Measurements from ENCODE around the gene C12orf76. TPM values are rescaled to one million over a fixed set of nuclear protein-coding genes. Genes with fewer than 3 reads are reported as not detected.

Gene C12orf76
- total RNA-seq, 1 experiment from 2014 or later, result 9.7 TPM

- H3K27me3 ChIP-seq (ENCODE audit: insufficient read depth, low read length), result no peaks in the 10 kb centered on the region
- no peaks in the 10 kb centered on the region for H3K79me1 ChIP-seq (ENCODE audit: insufficient read depth, low read depth, low read length, poor library complexity, severe bottlenecking)
- no peak overlapping the region for H3K14ac ChIP-seq (ENCODE audit: insufficient read depth, low read length)
- no peak overlapping the region for H3K27ac ChIP-seq (ENCODE audit: insufficient read length, low read depth, low read length)
- Mint-ChIP-seq H3K9me3 (no peaks in the 10 kb centered on the region; a peak in 1 of 5 replicates), H3K36me3 (ENCODE audit: insufficient read depth in 1 of 3, low read depth in 3 of 3) (no peaks in the 10 kb centered on the region), H3K27me3 (ENCODE audit: low read depth) (peaks cover 3% of the 10 kb centered on the region), H3K4me3 (no peak overlapping the region), H3K27ac (no peak overlapping the region; a peak in 1 of 7 replicates), H3K4me1 (peaks cover 4 to 8% of the 10 kb centered on the region in 2 experiments)
- H3T11ph ChIP-seq (ENCODE audit: low read length), result no peak overlapping the region
- no peak overlapping the region for H2BK15ac ChIP-seq (ENCODE audit: low read depth, low read length)
- no peak overlapping the region for H2BK12ac ChIP-seq (ENCODE audit: insufficient read length, low read depth, low read length)
- H3K4me2 ChIP-seq (ENCODE audit: insufficient read depth, insufficient read length, low read length), result no peak overlapping the region
- no peak overlapping the region for H3K56ac ChIP-seq (ENCODE audit: insufficient read length, low read depth, low read length)
- H4K8ac ChIP-seq (replicated peaks; ENCODE audit: insufficient read length, low read depth, low read length), result no peak overlapping the region
- H3K9me3 ChIP-seq (ENCODE audit: control insufficient read depth, low read depth, low read length), result no peaks in the 10 kb centered on the region
- H2AK5ac ChIP-seq (ENCODE audit: insufficient read length, low read length), result no peak overlapping the region
- no peaks in the 10 kb centered on the region for H4K20me1 ChIP-seq (ENCODE audit: control insufficient read depth, insufficient read depth, insufficient read length)
- no peak overlapping the region for H4K91ac ChIP-seq (ENCODE audit: insufficient read length, low read depth, low read length)
- H3K18ac ChIP-seq (ENCODE audit: insufficient read length, low read depth, low read length), result no peak overlapping the region
- no peak overlapping the region for H3K23ac ChIP-seq (ENCODE audit: insufficient read length, low read depth, low read length)
- no peak overlapping the region for H3K4ac ChIP-seq (ENCODE audit: low read depth, low read length)
- no peaks in the 10 kb centered on the region for H3K23me2 ChIP-seq (ENCODE audit: insufficient read length, low read depth, low read length, poor library complexity, severe bottlenecking)
- no peak overlapping the region for H3K9ac ChIP-seq (ENCODE audit: extremely low read depth, insufficient read length, low read length)
- no peak for TF ChIP-seq CTCF (conservative IDR thresholded peaks at IDR 0.05)
- no peak overlapping the region for H2BK5ac ChIP-seq (ENCODE audit: insufficient read length, low read length)
- no peak overlapping the region for H2BK20ac ChIP-seq (ENCODE audit: low read depth, low read length, poor library complexity, severe bottlenecking)
- H3K79me2 ChIP-seq (ENCODE audit: insufficient read depth, low read length), result no peaks in the 10 kb centered on the region
- no peak overlapping the region for H2AFZ ChIP-seq (ENCODE audit: low read length)
- DNase-seq, result no peak
- WGBS (ENCODE audit: extremely low coverage, insufficient read length, low lambda C conversion rate), result no CpG with 5 or more reads among the region's 2 CpGs
- no peak overlapping the region for H2BK120ac ChIP-seq (ENCODE audit: low read depth, low read length, poor library complexity, severe bottlenecking)
- no peaks in the 10 kb centered on the region; the same call in 1 of the 2 replicates for H3K4me1 ChIP-seq (ENCODE audit: insufficient read depth, low read length)
- no peak overlapping the region for H4K5ac ChIP-seq (ENCODE audit: insufficient read length, low read depth, low read length)
Measured at GRCh38 chr12:110062241-110062640, 13.9 kb upstream of the C12orf76 start.

All from H9 (cell line).